Measurements from ENCODE around the gene UBE2R2. TPM values are rescaled to one million over a fixed set of nuclear protein-coding genes. Genes with fewer than 3 reads are reported as not detected.
A peak's percentile ranks its signal among the peaks of the same experiment; 100 is the strongest.
"Not testable (repeated sequence)": the region's sequence is repeated elsewhere in the genome, so short reads cannot be mapped to it uniquely, and the experiment has no call there.

Gene UBE2R2
- total RNA-seq, 1 experiment from 2014 or later = 24.5 TPM

- Mint-ChIP-seq H3K36me3 (ENCODE audit: insufficient read depth, unreplicated experiment) (peaks cover 3% of the 10 kb centered on the region), H3K27ac (ENCODE audit: unreplicated experiment) (no peak overlapping the region), H3K4me1 (ENCODE audit: low read depth, unreplicated experiment) (peaks cover 34% of the 10 kb centered on the region), H3K27me3 (ENCODE audit: unreplicated experiment) (no peaks in the 10 kb centered on the region), H3K4me3 (ENCODE audit: low read depth, unreplicated experiment) (no peak overlapping the region), H3K9me3 (ENCODE audit: low read depth, unreplicated experiment) (no peaks in the 10 kb centered on the region)
- no TSS peak for BruUV-seq (replicated peaks)
- no peak for TF ChIP-seq CTCF (IDR thresholded peaks at IDR 0.05; ENCODE audit: unreplicated experiment)
- intact Hi-C loops (cut with micrococcal nuclease; ENCODE audit: unreplicated experiment) = no loop called here
- DNase-seq = no peak
- CTCF ChIA-PET = interaction anchor here (0.7 kb wide), 1 partner anchor 108 kb away, joined by 4 read pairs; no protein-coding TSS in a partner anchor
Observed at GRCh38 chr9:33846231-33846630, 29.3 kb downstream of the UBE2R2 start.

- H3K36me3 Mint-ChIP-seq (ENCODE audit: insufficient read depth, unreplicated experiment); intact Hi-C loops (cut with micrococcal nuclease; ENCODE audit: unreplicated experiment); H3K9me3 Mint-ChIP-seq (ENCODE audit: low read depth, unreplicated experiment); H3K27ac Mint-ChIP-seq (ENCODE audit: unreplicated experiment); H3K4me3 Mint-ChIP-seq (ENCODE audit: low read depth, unreplicated experiment); H3K27me3 Mint-ChIP-seq (ENCODE audit: unreplicated experiment); DNase-seq; BruUV-seq (replicated peaks); CTCF ChIA-PET: not testable (repeated sequence)
- H3K4me1 Mint-ChIP-seq (ENCODE audit: low read depth, unreplicated experiment) = peaks cover 36% of the 10 kb centered on the region
Observed at GRCh38 chr9:33847894-33848205, 30.9 kb downstream of the UBE2R2 start.

- H3K4me1 Mint-ChIP-seq (ENCODE audit: low read depth, unreplicated experiment) = peaks cover 40% of the 10 kb centered on the region
- intact Hi-C loops (cut with micrococcal nuclease; ENCODE audit: unreplicated experiment) = loop anchor here (2.0 kb wide), 1 partner anchor 31 kb away; no protein-coding TSS in a partner anchor
- H3K27me3 Mint-ChIP-seq (ENCODE audit: unreplicated experiment) = no peaks in the 10 kb centered on the region
- CTCF ChIA-PET = interaction anchor here (0.6 to 0.9 kb wide), 3 partner anchors 16 to 223 kb away, joined by 3 read pairs; no protein-coding TSS in a partner anchor
- H3K9me3 Mint-ChIP-seq (ENCODE audit: low read depth, unreplicated experiment) = no peaks in the 10 kb centered on the region
- no peak overlapping the region for H3K27ac Mint-ChIP-seq (ENCODE audit: unreplicated experiment)
- BruUV-seq (replicated peaks) = no TSS peak
- H3K36me3 Mint-ChIP-seq (ENCODE audit: insufficient read depth, unreplicated experiment) = peaks cover under 1% of the 10 kb centered on the region
- no peak for TF ChIP-seq CTCF (IDR thresholded peaks at IDR 0.05; ENCODE audit: unreplicated experiment)
- DNase-seq = no peak
- no peak overlapping the region for H3K4me3 Mint-ChIP-seq (ENCODE audit: low read depth, unreplicated experiment)
Observed at GRCh38 chr9:33850267-33850629, 33.3 kb downstream of the UBE2R2 start.

GRCh38 chr9:33850677-33851076, 33.7 kb downstream of the UBE2R2 start:
- Mint-ChIP-seq H3K9me3 (ENCODE audit: low read depth, unreplicated experiment) (no peaks in the 10 kb centered on the region), H3K4me3 (ENCODE audit: low read depth, unreplicated experiment) (no peak overlapping the region), H3K36me3 (ENCODE audit: insufficient read depth, unreplicated experiment) (no peaks in the 10 kb centered on the region), H3K27me3 (ENCODE audit: unreplicated experiment) (no peaks in the 10 kb centered on the region), H3K27ac (ENCODE audit: unreplicated experiment) (peak overlapping the region; percentile 42), H3K4me1 (ENCODE audit: low read depth, unreplicated experiment) (peaks cover 43% of the 10 kb centered on the region)
- TF ChIP-seq CTCF (IDR thresholded peaks at IDR 0.05; ENCODE audit: unreplicated experiment) = no peak
- intact Hi-C loops (cut with micrococcal nuclease; ENCODE audit: unreplicated experiment) = loop anchor here (2.0 kb wide), 1 partner anchor 32 kb away; no protein-coding TSS in a partner anchor
- CTCF ChIA-PET = interaction anchor here (0.5 to 0.9 kb wide), 4 partner anchors 16 to 401 kb away, joined by 3 to 4 read pairs (median 3); no protein-coding TSS in a partner anchor
- no TSS peak for BruUV-seq (replicated peaks)
- no peak for DNase-seq

GRCh38 chr9:33851301-33851700, 34.3 kb downstream of the UBE2R2 start:
- H3K27ac Mint-ChIP-seq (ENCODE audit: unreplicated experiment) = peak overlapping the region; percentile 42
- H3K36me3 Mint-ChIP-seq (ENCODE audit: insufficient read depth, unreplicated experiment) = no peaks in the 10 kb centered on the region
- CTCF ChIA-PET = interaction anchor here (0.5 kb wide), 1 partner anchor 400 kb away, joined by 4 read pairs; no protein-coding TSS in a partner anchor
- H3K4me3 Mint-ChIP-seq (ENCODE audit: low read depth, unreplicated experiment) = no peak overlapping the region
- intact Hi-C loops (cut with micrococcal nuclease; ENCODE audit: unreplicated experiment) = loop anchor here (2.0 kb wide), 1 partner anchor 32 kb away; no protein-coding TSS in a partner anchor
- H3K4me1 Mint-ChIP-seq (ENCODE audit: low read depth, unreplicated experiment) = peaks cover 41% of the 10 kb centered on the region
- H3K27me3 Mint-ChIP-seq (ENCODE audit: unreplicated experiment) = no peaks in the 10 kb centered on the region
- TF ChIP-seq CTCF (IDR thresholded peaks at IDR 0.05; ENCODE audit: unreplicated experiment) = no peak
- no peaks in the 10 kb centered on the region for H3K9me3 Mint-ChIP-seq (ENCODE audit: low read depth, unreplicated experiment)
- no peak for DNase-seq
- BruUV-seq (replicated peaks) = no TSS peak

Data from Calu3 (cell line).